GM21717 (cell line): Measurements from ENCODE around the gene MAP2K6.

ENCODE experiments used
- ATAC-seq: cut with Tn5 transposase; IDR thresholded peaks from one replicate; pipeline ENCODE4 v1.9.1; 2021; ENCODE audit warnings: mild to moderate bottlenecking, moderate library complexity; ENCODE audit not compliant: unreplicated experiment

Gene MAP2K6

DNA sequence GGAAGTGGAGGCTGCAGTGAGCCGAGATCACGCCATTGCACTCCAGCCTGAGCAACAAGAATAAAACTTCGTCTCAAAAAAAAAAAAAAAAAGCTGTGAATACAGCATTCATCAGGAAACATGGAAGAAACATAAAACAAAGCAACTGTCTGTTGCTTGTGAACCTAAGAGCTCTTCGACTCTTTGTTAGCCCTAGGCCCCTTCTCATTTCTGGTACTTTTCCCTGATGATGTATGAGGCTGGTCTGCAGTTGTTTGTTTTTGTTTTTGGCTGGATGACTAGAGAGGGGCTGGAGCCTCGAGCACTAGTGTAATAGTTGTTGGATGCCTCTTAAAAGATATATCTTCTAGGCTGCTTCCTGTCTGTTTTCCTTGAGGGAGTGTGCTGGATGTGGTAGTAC, 113.5 kb downstream of the MAP2K6 start:
- ATAC-seq: no peak

DNA sequence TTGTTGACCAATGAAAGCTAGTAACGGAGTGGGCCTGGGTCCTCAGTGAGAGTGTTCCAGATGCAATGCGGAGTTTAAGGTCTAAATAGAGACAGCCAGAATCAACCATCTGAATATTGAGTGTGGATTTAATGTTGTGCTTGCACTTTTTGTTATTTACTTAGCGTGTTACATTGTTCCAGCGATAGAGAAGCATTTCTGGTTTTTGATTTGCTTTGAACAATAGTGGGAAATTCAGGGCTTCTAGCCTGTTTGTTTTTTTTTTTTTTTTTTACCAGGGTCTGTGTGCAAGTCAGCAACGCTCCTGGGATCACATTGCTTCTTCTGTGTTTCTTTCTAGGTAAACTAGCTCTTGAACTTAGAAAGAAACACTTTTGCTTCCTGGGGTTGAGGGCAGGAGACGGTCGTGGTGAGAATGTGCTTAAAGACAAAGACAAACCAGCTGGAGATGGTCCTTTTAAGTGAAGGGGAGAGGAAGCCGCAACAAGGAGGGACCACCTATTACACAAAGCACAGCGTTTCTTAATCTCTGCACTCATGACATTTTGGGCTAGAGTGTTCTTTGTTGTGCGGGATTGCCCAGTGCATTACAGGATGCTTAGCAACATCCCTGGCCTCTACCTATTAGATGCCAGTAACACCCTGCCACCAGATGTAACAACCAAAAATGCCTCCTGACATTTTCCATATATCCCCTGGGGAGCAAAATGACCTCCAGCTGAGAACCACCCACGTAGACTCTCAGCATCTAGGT, 119.2 kb downstream of the MAP2K6 start:
- no peak for ATAC-seq

DNA sequence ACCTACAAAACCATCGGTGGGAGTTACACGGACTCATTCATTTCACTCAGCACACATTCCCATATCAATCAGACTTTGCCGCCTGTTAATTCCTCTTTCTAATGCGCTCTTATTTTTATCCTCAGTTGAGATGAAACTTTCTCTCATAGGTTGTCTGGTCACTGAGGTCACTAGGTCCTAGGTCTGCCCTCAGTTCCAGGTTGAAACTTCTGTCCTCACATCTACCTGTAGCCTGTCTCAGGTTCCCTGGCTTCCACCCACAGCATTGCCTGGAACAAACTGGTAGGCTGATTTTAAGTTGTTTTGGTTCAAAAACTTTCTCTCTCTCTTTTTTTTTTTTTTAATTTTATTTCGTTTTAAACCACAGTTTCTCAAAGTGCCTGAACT, 119.7 kb downstream of the MAP2K6 start:
- ATAC-seq: no peak

DNA sequence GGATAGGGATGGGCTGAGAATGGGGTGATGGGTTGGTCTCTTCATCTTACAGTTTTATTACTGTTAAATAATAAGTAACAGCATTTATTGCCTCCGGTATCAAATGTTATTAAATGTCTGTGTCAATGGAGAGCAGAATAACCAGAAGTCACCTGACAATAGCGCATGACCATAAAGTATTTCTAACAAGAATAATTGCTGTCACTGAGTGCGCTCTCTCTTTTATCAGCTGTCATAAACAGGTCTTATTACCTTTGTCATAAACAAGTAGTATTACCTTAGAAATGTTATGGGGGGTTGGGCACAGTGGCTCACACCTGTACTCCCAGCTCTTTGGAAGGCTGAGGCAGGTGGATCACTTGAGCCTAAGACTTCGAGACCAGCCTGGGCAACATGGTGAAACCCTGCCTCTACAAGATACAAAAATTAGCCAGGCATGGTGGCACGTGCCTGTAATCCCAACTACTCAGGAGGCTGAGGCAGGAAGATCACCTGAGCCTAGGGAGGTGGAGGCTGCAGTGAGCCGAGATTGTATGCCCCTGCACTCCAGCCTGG, 120.6 kb downstream of the MAP2K6 start:
- ATAC-seq: no peak

DNA sequence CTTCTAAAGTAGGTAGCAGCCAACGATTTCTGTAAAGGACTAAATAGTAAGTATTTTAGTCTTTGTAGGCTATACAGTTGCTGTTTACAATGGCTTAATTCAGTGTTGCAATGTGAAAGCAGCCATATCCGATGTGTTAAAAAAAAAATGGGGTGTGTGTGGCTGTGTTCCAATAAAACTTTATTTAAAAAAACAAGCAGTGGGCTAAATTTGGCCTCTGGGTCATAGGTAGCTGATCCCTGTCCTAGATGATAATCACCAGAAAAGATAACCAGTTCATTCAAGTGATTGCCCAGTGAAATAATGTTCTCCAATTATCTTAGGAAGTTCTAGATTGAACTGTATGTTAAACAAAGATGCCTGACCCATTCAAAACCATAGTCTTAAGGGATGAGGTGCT, 124.3 kb downstream of the MAP2K6 start:
- ATAC-seq: no peak

DNA sequence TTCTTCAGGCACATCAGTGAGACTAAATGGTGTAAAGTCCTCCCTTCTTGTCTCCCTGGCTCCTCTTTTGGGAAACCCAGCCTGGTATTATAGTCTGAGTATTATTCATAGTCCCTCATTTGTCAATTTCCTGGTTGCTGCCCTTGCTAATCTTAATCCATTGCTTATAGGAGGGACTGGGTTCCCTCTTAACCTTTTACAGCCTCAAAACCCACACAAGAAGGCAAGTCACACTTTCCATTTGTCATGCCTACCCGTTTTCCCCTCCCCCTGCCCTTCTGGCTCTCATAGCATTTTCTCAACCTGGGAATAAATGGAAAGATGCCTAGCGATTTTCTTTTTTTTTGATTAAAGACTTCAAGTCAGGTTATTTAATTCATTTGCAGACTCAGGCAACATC, 124.8 kb downstream of the MAP2K6 start:
- no peak for ATAC-seq

DNA sequence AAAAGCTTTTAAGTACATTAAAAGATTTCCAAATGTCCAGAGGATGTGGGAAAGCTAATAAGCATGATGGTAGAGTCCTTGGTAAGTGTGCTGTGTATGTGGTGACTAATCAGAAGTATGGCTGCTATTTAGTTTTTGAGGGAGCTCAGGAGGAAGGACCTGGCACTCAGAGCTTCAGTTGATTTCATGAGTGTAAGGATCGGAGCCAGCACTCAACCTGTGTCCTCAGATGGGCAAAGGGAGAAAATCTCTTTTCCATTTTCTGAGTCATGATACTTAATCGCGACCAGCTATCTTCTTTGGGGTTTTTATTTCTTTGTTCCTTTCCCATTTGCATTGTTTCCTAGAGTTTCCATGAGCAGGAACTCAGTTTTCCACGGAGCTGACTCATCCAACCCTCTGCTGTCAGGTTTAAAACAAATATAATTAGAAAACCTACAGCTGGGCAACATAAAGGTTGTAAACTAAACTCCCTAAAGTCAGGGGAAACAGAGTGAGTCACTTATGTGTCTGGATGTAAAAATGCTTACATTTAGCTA, 125.4 kb downstream of the MAP2K6 start:
- ATAC-seq: no peak

DNA sequence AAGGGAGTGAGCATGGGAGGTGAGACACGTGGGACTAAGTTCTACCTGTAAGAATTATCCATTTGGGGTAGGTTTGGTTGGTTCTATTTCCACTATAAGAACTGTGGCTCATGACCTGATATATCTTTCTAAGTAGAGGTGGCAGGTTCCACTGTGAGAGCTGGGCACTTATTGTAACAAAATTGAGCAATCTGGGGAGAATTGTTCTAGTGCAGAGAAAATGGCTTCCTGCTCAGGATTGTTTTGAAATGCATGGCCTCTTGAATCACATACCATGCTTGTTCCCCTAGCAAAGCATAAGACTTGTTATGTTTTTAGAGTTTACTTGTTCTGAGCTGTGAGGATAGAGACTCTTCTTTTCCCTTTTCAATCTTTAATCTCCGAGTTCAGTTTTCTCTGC, 125.9 kb downstream of the MAP2K6 start:
- no peak for ATAC-seq

DNA sequence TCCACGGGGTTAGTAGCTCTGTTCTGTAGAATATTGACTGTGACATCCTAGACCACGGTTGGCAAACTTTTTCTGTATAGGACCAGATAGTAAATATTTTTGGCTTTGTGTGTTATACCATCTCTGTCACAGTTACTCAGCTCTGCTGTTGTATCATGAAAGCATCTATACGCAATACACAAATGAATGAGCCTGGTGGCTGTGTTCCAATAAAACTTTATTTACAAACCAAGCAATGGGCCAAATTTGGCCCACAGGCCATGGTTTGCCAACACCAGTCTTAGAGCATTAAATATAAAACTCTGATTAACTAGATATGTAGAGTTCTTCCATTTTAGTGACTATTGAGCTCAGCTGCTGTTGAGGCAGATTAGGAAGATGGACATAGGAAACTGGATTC, 132.7 kb downstream of the MAP2K6 start:
- ATAC-seq: no peak

DNA sequence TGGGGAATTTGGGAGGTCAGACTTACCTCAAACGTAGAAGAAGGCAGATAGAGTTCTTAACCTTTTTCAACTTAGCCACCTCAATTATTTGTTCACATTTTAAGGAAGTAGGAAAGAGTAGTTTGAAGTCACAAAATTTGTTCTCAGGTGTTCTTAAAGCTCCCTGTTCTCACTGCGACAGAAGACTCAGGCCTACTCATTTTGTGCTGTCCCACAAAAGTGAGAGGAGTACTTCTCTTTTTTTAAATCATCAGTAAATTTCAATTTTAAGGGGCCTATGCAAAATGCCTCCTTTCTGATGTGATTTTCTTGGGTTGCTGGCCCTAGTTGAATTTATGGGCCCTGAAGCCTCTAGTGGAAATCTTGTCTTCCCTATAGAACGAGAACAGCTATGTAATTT, 133.4 kb downstream of the MAP2K6 start:
- no peak for ATAC-seq

DNA sequence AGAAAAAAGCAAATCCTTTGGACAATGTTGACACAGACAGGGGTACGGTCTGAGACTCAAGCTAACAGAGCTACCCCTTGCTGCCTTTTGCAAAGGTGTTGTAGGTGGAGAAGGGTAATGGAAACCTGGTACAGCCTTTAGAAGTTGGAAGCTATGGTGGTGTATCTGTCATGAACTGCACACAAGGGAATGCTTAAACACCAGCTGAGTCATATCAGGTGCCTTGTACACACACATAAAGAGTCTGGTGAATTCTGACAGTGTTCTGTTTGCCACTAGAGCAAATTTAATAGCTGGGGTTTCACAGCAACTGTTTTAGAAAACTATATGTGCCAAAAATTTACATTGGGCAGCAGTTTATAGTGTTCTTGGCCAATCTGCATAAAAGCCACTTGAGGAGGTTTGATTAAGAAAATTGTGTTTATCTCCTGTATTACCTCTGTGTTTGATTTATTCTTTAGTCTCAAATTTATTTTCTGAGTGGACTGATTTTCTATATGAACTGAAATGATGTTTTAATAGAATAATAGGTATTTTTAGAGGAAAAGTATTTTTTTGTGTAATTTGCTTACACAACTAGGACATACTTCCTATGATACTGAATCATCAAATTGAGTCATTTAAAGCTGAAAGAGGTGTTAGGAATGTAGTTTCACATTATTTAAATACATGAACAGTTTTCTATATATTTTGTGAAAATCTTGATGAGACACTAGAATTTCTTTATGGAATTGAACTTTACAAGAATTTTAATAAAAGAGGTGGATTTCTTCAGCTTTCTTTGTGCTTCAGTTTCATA, 136.9 kb downstream of the MAP2K6 start:
- no peak for ATAC-seq

DNA sequence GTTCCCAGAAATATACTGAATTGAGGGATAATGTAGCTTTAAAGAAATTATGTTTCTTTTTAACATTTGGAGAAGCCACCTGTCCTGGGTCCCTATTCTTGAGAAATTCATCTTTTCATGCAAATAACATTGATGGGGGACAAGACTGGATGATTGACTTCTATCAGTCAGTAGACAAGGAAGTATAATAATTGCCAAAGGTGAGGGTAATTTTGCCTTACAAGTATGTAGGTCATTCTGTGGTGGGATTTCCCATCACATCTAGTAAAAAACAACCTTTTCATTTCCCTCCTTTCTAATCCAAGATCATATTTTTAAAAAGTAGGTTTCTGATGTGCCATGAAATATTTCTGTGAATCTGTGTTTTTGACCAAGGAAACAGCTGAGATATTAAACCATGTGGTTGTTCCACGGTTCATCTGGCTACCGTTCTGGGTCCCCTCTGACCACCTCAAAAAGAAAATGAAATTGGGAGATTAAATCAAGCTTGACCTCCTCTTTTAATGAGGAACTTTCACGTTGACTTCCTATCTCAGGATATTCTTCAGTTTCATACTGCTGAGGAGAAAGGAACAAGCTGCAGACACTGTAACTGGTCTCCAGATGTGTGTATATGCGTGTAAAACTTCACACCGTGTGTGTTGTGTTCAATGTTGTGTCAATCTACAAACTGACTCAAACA, 138.6 kb downstream of the MAP2K6 start:
- ATAC-seq: no peak

DNA sequence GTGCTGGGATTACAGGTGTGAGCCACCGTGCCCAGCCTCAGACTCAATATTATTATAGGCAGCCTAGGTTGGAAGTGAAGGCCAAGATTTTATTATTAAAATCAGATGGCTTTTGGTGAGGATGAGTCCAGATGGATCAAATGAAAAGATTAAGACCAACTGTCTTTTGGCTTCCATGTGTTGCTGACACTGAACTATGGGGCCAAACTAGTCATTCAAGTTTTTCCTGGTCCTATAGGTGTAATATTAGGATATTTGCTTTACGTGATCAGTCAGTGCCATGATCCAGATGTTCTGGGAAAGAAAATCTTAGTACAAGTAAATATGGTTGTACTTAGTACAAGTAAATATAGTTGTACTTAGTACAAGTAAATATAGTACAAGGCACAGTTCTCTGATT, 140.6 kb downstream of the MAP2K6 start:
- ATAC-seq: no peak

DNA sequence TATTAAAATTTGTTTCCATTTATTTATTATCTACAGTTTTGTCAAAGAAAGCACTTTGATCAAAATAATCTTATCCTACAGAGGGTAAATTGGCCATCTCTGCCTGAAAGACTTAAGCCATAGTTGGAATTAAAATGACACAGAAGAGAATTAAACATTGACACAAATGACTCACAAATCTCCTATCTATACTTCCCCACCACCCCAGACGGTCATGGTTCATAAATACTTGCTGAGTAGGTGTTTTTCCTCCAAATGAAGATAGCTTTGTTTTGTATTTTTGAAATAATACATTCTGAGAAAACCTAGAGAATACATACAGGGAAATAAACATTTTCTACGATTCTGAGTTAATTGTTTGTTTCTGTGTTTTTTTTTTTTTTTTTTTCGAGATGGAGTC, 142.8 kb downstream of the MAP2K6 start:
- ATAC-seq: no peak

DNA sequence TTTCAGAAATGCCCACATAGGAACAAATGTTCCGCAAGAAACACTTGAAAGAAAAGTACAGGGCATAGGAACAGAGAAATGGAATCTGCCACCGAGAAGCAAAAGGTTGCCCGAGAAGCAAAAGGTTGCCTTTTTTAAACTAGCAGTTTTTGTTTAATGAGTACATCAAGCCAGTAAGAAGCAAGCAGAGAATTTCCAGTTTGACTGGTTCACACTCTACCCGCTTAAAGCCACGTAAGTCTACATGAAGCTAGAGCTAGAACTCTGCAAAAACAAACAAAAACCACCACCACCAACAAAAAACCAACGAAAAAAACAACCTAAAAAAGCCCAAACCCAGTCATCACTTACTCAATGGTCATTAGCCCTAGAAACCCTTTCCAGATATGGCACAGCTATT, 144.3 kb downstream of the MAP2K6 start:
- no peak for ATAC-seq

DNA sequence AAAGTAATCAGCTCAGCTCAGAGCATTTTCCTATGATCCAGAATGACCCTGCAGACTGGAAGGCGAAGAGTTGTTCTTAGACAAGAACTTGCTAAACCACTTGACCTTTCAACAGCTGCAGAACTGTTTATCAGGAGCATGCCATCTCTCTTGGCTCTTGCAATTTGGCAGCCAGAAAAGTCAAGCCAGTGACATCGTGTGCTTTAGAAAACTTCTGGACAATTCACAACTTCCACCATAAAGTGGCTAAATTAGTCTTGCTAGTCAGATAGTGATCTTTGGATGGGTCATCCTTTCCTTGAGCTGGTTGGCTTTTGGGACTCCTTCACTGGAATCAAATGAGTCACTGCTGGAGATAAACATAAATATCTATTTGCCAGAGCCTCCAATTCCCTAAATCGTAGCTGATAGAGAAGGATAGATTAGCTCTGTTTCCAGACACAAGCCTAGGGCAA, 146.5 kb downstream of the MAP2K6 start:
- ATAC-seq: no peak

DNA sequence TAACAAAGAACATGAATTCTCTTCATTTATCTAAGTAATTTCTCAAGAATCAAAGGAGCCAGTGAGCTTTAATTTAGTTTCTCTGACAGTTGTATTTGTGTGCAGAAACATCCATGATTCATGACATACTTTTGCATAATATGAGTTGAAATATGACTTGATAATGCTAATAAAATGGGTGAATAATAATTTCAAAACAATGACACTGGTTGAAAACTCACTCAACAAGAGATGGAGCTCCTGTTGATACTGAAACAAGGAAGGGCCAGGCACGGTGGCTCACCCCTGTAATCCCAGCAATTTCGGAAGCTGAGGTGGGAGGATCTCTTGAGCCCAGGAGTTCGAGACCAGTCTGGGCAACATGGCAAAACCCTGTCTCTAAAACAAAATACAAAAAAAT, 147.0 kb downstream of the MAP2K6 start:
- ATAC-seq: no peak

DNA sequence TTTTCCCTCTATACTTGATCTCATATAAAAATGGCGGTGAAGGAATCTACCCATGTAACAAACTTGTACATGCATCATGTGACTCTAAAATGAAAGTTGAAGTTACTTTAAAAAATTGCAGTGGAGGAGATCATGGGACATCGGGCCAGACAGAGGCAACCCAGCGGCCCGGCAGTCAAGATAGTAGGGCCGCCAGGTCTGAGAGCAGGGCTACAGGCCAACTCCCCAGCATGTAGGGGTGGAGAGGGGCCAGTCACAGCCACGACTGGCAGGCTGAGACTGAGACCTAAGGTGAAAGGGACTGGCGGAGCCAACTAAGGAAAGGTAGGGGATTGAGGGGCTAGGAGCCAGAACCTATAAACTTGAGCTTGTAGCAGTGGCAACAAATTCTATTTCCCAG, 150.9 kb downstream of the MAP2K6 start:
- no peak for ATAC-seq

DNA sequence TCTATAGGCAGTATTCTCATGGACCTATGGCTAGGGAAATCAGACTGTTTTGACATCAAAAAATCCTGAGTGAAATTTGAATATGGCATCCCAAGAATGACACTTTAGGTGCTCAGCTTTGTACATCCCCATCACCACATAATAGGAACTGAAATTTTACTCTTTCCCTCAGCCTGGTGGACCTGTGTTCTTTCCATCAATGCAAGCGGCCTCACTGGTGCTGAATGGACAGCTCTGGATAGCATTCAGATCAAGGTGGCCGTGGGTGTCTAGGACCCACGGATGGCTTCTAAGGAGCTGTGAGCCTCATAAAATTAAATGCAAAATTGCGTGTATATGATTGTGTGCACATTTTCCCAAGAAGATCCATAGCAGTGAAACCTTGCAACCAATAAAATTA, 152.6 kb downstream of the MAP2K6 start:
- ATAC-seq: no peak

DNA sequence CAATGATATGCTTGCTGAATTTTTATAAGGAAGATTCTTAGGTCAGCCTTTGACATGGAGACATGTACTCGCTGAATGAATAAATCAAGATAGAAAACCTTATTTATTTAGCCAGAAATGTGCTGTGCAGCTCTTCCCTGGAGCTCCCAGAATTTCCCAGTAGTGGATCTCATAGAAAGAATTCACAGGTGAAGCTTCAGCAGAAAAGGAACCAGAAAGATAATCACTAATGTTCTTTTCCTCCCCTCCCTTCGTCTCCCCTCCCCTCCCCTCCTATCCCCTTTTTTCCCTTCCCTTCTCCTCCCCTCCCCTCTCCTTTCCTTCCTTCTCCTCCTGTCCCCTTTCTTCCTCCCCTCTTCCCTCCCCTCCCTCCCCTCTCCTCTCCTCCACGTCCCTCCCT, 158.2 kb downstream of the MAP2K6 start:
- ATAC-seq: no peak

DNA sequence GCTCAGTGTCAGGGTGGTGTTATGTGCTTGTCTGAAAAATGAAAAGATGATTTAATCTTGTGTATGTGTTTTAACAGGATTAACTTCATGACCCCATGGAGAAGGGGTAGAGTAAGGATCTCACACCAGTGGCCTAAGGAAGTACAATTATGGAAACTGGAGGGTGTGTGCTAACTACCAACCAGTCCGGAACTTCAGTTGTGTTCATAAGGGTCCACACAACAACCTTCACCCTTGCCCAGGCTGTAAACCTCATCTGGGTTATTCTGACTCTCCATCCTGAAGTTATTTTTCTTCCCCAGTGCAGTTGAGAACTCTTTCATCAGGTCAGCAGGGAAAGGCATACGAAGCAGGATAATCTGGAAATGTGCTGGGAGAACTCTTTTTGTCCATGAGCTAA, 158.9 kb downstream of the MAP2K6 start:
- no peak for ATAC-seq
